ENCODE data around the gene OR10A2. TPM values are rescaled to one million over a fixed set of nuclear protein-coding genes. Genes with fewer than 3 reads are reported as not detected.

The OR10A2 gene
- polyA plus RNA-seq, 1 donor from 2014 or later = not detected

- Histone ChIP-seq H3K36me3 (ENCODE audit: insufficient read depth, low read length) (no peaks in the 10 kb centered on the region), H3K9me2 (ENCODE audit: insufficient read depth, low read length) (no peaks in the 10 kb centered on the region), H3K79me2 (replicated peaks; ENCODE audit: insufficient read depth, low read length) (no peaks in the 10 kb centered on the region), H3K9me3 (ENCODE audit: low read length) (no peaks in the 10 kb centered on the region), H3K9ac (ENCODE audit: low read length) (no peak overlapping the region), H3K4me2 (ENCODE audit: low read length) (no peak overlapping the region), H3K27ac (ENCODE audit: low read length) (no peak overlapping the region), H4K20me1 (ENCODE audit: insufficient read depth) (no peaks in the 10 kb centered on the region), H3K4me3 (ENCODE audit: low read length) (no peak overlapping the region), H2AFZ (ENCODE audit: low read depth, low read length) (no peak overlapping the region), H3K27me3 (ENCODE audit: insufficient read depth, low read depth, low read length) (no peaks in the 10 kb centered on the region), H3F3A (ENCODE audit: insufficient read depth, low read length, poor library complexity, severe bottlenecking) (no peaks in the 10 kb centered on the region)
- TF ChIP-seq MXI1 (conservative IDR thresholded peaks at IDR 0.05; ENCODE audit: poor library complexity, severe bottlenecking) = no peak
- TF ChIP-seq CTCF (IDR thresholded peaks at IDR 0.05; ENCODE audit: poor library complexity, severe bottlenecking) = no peak
- TF ChIP-seq POLR2AphosphoS5 (IDR thresholded peaks at IDR 0.05) = no peak
- no peak for TF ChIP-seq TAF1 (IDR thresholded peaks at IDR 0.05; ENCODE audit: low read depth)
- TF ChIP-seq RAD21 (conservative IDR thresholded peaks at IDR 0.05) = no peak
- no peak for TF ChIP-seq SMC3 (conservative IDR thresholded peaks at IDR 0.05; ENCODE audit: poor library complexity)
- TF ChIP-seq EZH2 (IDR thresholded peaks at IDR 0.05; ENCODE audit: borderline replicate concordance, insufficient read depth, low read length, poor library complexity, severe bottlenecking) = no peak
- TF ChIP-seq REST (IDR thresholded peaks at IDR 0.05; ENCODE audit: borderline replicate concordance) = no peak
- TF ChIP-seq EP300 (conservative IDR thresholded peaks at IDR 0.05; ENCODE audit: poor library complexity, severe bottlenecking) = no peak
These were observed 18.5 kb upstream of the OR10A2 start for GRCh38 chr11:6844356-6844755.

GRCh38 chr11:6845383-6845782 is 17.5 kb upstream of the OR10A2 start, which contains the start of gene OR10A5:
Gene OR10A5 (plus strand): TSS chr11:6845683. CDS start chr11:6845683, 0 bp downstream.
- Histone ChIP-seq H3K4me2 (ENCODE audit: low read length) (no peak within 1 kb of the TSS), H3K9me3 (ENCODE audit: low read length) (no peaks in the 10 kb centered on the region), H3K79me2 (replicated peaks; ENCODE audit: insufficient read depth, low read length) (no peaks in the 10 kb centered on the region), H3F3A (ENCODE audit: insufficient read depth, low read length, poor library complexity, severe bottlenecking) (no peaks in the 10 kb centered on the region), H3K36me3 (ENCODE audit: insufficient read depth, low read length) (no peaks in the 10 kb centered on the region), H3K27ac (ENCODE audit: low read length) (no peak within 1 kb of the TSS), H3K4me3 (ENCODE audit: low read length) (no peak within 1 kb of the TSS), H3K9me2 (ENCODE audit: insufficient read depth, low read length) (no peaks in the 10 kb centered on the region), H2AFZ (ENCODE audit: low read depth, low read length) (no peak within 1 kb of the TSS), H4K20me1 (ENCODE audit: insufficient read depth) (no peaks in the 10 kb centered on the region), H3K9ac (ENCODE audit: low read length) (no peak within 1 kb of the TSS), H3K27me3 (ENCODE audit: insufficient read depth, low read depth, low read length) (no peaks in the 10 kb centered on the region)
- TF ChIP-seq CTCF (IDR thresholded peaks at IDR 0.05; ENCODE audit: poor library complexity, severe bottlenecking) (no peak), POLR2AphosphoS5 (IDR thresholded peaks at IDR 0.05) (no peak), MXI1 (conservative IDR thresholded peaks at IDR 0.05; ENCODE audit: poor library complexity, severe bottlenecking) (no peak)
